Motor neuron (in vitro differentiated cells): Measurements from ENCODE around the gene CTNNAL1. TPM values are rescaled to one million over a fixed set of nuclear protein-coding genes. Genes with fewer than 3 reads are reported as not detected.
"Not testable (repeated sequence)": the region's sequence is repeated elsewhere in the genome, so short reads cannot be mapped to it uniquely, and the experiment has no call there.

Experiments used
- ATAC-seq, 8 experiments: fragments of 200-7000 bp; cut with Tn5 transposase; replicated peaks in 6 of 8; 2 replicates each; pipeline ENCODE4 v1.8.0; 2021; ENCODE audit warnings: mild to moderate bottlenecking in 8 of 8, moderate library complexity in 8 of 8
- H3K27ac ChIP-seq, 2 donors: fragments of 250-450 bp; sonication (Bioruptor Pico); 2 replicates each; pipeline ENCODE4 v1.9.0; 2021; ENCODE audit warnings: antibody characterized with exemption in 2 of 2, mild to moderate bottlenecking in 2 of 2, moderate library complexity in 1 of 2
- H3K4me1 ChIP-seq, 2 donors: fragments of 250-450 bp; sonication (Bioruptor Pico); replicated peaks in 1 of 2; 2 replicates each; pipeline ENCODE4 v1.6.1; 2021; ENCODE audit warnings: antibody characterized with exemption in 2 of 2, mild to moderate bottlenecking in 2 of 2, moderate library complexity in 1 of 2
- H3K4me3 ChIP-seq, 5 donors: fragments of 250-450 bp; sonication (Bioruptor Pico); 2 replicates each; pipeline ENCODE4 v1.9.0; 2021; ENCODE audit warnings: antibody characterized with exemption in 5 of 5, mild to moderate bottlenecking in 5 of 5, moderate library complexity in 4 of 5
- WGBS, 10 experiments: fragments of 450-650 bp; shearing (Covaris generic); methylation state at CpG; one replicate each; pipeline ENCODE4 v1.0.0; 2022; 5-methylcytosine and 5-hydroxymethylcytosine counted together
- in situ Hi-C, 9 experiments: fragments of 400-800 bp; cut with MboI; loops; one replicate each; pipeline ENCODE4 v1.15.0; 2021; ENCODE audit warnings: low sequenced_read_pairs in 9 of 9, low pct_unique_long_range_greater_than_20kb in 2 of 9; ENCODE audit not compliant: unreplicated experiment in 9 of 9
- total RNA-seq, 8 experiments: library from RNA; unstranded; fragments of 300-600 nt; gene quantifications; 2 replicates each; pipeline versions ENCODE4 v1.2.3 to v1.2.4, GENCODE V29; 2022

Gene CTNNAL1
- total RNA-seq, 8 experiments from 2014 or later = 16.3 to 34.7 (median 19.5) TPM

GRCh38 chr9:108933231-108933717 is 80.0 kb downstream of the CTNNAL1 start:
- ATAC-seq = peak in 1 of 8 experiments; percentile 0
- H3K4me3 ChIP-seq = peak overlapping the region; percentile 68 to 88 (median 74)
- peaks cover 10 to 25% of the 10 kb centered on the region in 2 donors for H3K4me1 ChIP-seq
- in situ Hi-C loops = no loop called here
- 0 to 2% (median 1%) methylated on average over 4 to 20 of the region's 25 CpGs; no CpG with 5 or more reads in 1 of the 10 experiments for WGBS, 10 experiments
- H3K27ac ChIP-seq = peak overlapping the region; percentile 83 to 87

- in situ Hi-C loops = no loop called here
- ATAC-seq = no peak
- Histone ChIP-seq H3K27ac (no peak overlapping the region), H3K4me1 (peaks cover 5 to 14% of the 10 kb centered on the region in 2 donors), H3K4me3 (no peak overlapping the region)
- 66 to 100% (median 82%) methylated on average over 1 to 2 of the region's 2 CpGs; no CpG with 5 or more reads in 1 of the 10 experiments for WGBS, 10 experiments
Measured at GRCh38 chr9:108928386-108928785, 84.9 kb downstream of the CTNNAL1 start.

GRCh38 chr9:108924466-108924865 is 88.8 kb downstream of the CTNNAL1 start:
- ATAC-seq = peak in 3 of 8 experiments; percentile 55 to 84 (median 68)
- Histone ChIP-seq H3K4me3 (no peak overlapping the region), H3K27ac (no peak overlapping the region), H3K4me1 (no peaks in the 10 kb centered on the region)
- in situ Hi-C loops = no loop called here

GRCh38 chr9:108921200-108921599 is 92.1 kb downstream of the CTNNAL1 start:
- Histone ChIP-seq H3K27ac (no peak overlapping the region), H3K4me3 (no peak overlapping the region), H3K4me1 (no peaks in the 10 kb centered on the region)
- in situ Hi-C loops = no loop called here
- no peak for ATAC-seq
- WGBS, 10 experiments = 80 to 100% (median 100%) methylated on average over 1 of the region's 1 CpG; no CpG with 5 or more reads in 3 of the 10 experiments

GRCh38 chr9:108920401-108920800 is 92.9 kb downstream of the CTNNAL1 start:
- H3K4me1 ChIP-seq, H3K27ac ChIP-seq, H3K4me3 ChIP-seq, in situ Hi-C loops, ATAC-seq: not testable (repeated sequence)
- 90 to 100% (median 100%) methylated on average over 1 of the region's 1 CpG; no CpG with 5 or more reads in 4 of the 10 experiments for WGBS, 10 experiments

- WGBS, 10 experiments = 14 to 100% (median 92%) methylated on average over 1 to 6 of the region's 6 CpGs; no CpG with 5 or more reads in 1 of the 10 experiments
- Histone ChIP-seq H3K4me3 (no peak overlapping the region), H3K4me1 (no peaks in the 10 kb centered on the region), H3K27ac (no peak overlapping the region)
- no peak for ATAC-seq
- in situ Hi-C loops = no loop called here
Measured at GRCh38 chr9:108919517-108919916, 93.8 kb downstream of the CTNNAL1 start.

- 83 to 100% (median 98%) methylated on average over 1 to 5 of the region's 5 CpGs; no CpG with 5 or more reads in 4 of the 10 experiments for WGBS, 10 experiments
- H3K27ac ChIP-seq = no peak overlapping the region
- in situ Hi-C loops = no loop called here
- ATAC-seq = no peak
- H3K4me1 ChIP-seq = no peaks in the 10 kb centered on the region
- no peak overlapping the region for H3K4me3 ChIP-seq
Measured at GRCh38 chr9:108913391-108913790, 99.9 kb downstream of the CTNNAL1 start.

GRCh38 chr9:108911820-108912219 is 101.5 kb downstream of the CTNNAL1 start:
- Histone ChIP-seq H3K27ac (no peak overlapping the region), H3K4me3 (no peak overlapping the region), H3K4me1 (no peaks in the 10 kb centered on the region)
- no peak for ATAC-seq
- WGBS, 10 experiments = 17 to 80% (median 53%) methylated on average over 1 of the region's 1 CpG; no CpG with 5 or more reads in 6 of the 10 experiments
- in situ Hi-C loops = no loop called here

GRCh38 chr9:108910914-108911313 is 102.4 kb downstream of the CTNNAL1 start:
- no peak overlapping the region for H3K27ac ChIP-seq
- peak in 1 of 8 experiments; percentile 51 for ATAC-seq
- in situ Hi-C loops = no loop called here
- H3K4me3 ChIP-seq = no peak overlapping the region
- no peaks in the 10 kb centered on the region for H3K4me1 ChIP-seq
- 80 to 100% (median 100%) methylated on average over 1 to 2 of the region's 2 CpGs; no CpG with 5 or more reads in 3 of the 10 experiments for WGBS, 10 experiments

GRCh38 chr9:108910402-108910801 is 102.9 kb downstream of the CTNNAL1 start:
- ATAC-seq = no peak
- no peak overlapping the region for H3K4me3 ChIP-seq
- no peak overlapping the region for H3K27ac ChIP-seq
- in situ Hi-C loops = no loop called here
- H3K4me1 ChIP-seq = no peaks in the 10 kb centered on the region

GRCh38 chr9:108905494-108905893 is 107.8 kb downstream of the CTNNAL1 start:
- 37 to 100% (median 94%) methylated on average over 2 of the region's 2 CpGs; no CpG with 5 or more reads in 3 of the 10 experiments for WGBS, 10 experiments
- Histone ChIP-seq H3K4me3 (no peak overlapping the region), H3K4me1 (no peaks in the 10 kb centered on the region), H3K27ac (no peak overlapping the region)
- ATAC-seq = peak in 1 of 8 experiments; percentile 65
- in situ Hi-C loops = no loop called here

- no peak for ATAC-seq
- H3K4me1 ChIP-seq = no peaks in the 10 kb centered on the region
- 88 to 100% (median 100%) methylated on average over 1 to 3 of the region's 3 CpGs; no CpG with 5 or more reads in 1 of the 10 experiments for WGBS, 10 experiments
- in situ Hi-C loops = no loop called here
- H3K4me3 ChIP-seq = no peak overlapping the region
- H3K27ac ChIP-seq = no peak overlapping the region
Measured at GRCh38 chr9:108904161-108904560, 109.1 kb downstream of the CTNNAL1 start.

GRCh38 chr9:108903420-108904103 is 109.7 kb downstream of the CTNNAL1 start:
- Histone ChIP-seq H3K4me1 (no peaks in the 10 kb centered on the region), H3K4me3 (no peak overlapping the region), H3K27ac (no peak overlapping the region)
- no peak for ATAC-seq
- in situ Hi-C loops = no loop called here
- 63 to 100% (median 100%) methylated on average over 1 to 2 of the region's 2 CpGs; no CpG with 5 or more reads in 1 of the 10 experiments for WGBS, 10 experiments

GRCh38 chr9:108900176-108900575 is 113.1 kb downstream of the CTNNAL1 start:
- H3K27ac ChIP-seq = no peak overlapping the region
- no peak overlapping the region for H3K4me3 ChIP-seq
- no peaks in the 10 kb centered on the region for H3K4me1 ChIP-seq
- WGBS, 10 experiments = 60 to 100% (median 83%) methylated on average over 1 to 4 of the region's 5 CpGs; no CpG with 5 or more reads in 2 of the 10 experiments
- in situ Hi-C loops = no loop called here
- no peak for ATAC-seq
